GM12878 (cell line): Measurements from ENCODE around the gene USP12. TPM values are rescaled to one million over a fixed set of nuclear protein-coding genes. Genes with fewer than 3 reads are reported as not detected.

Source experiments
- ATAC-seq: fragments of 200-7000 bp; cut with Tn5 transposase; 3 replicates; pipeline ENCODE4 v1.9.1; 2020; ENCODE audit warnings: mild to moderate bottlenecking, moderate library complexity
- BruUV-seq: library from RNA; stranded (reverse); fragments of 400-500 nt; replicated peaks from 2 replicates; lab custom pipeline; 2021; lab: Mats Ljungman, UMichigan
- CTCF ChIA-PET: fragments of 300-600 bp; sonication (Branson Sonifier 250); formaldehyde crosslinking; extraction: SDS; loops from one replicate; lab custom pipeline; 2021; ENCODE audit warnings: inconsistent platforms; lab: Yijun Ruan, JAX
- POLR2A ChIA-PET: fragments of 350-600 bp; formaldehyde crosslinking; extraction: SDS; loops from one replicate; lab custom pipeline; 2021; ENCODE audit warnings: inconsistent platforms; lab: Charles Lee
- RAD21 ChIA-PET: fragments of 300-600 bp; sonication (Branson Sonifier 250); formaldehyde crosslinking; loops from one replicate; lab custom pipeline; 2023; ENCODE audit warnings: antibody characterized with exemption; ENCODE audit not compliant: unreplicated experiment; lab: Charles Lee
- SMC1A ChIA-PET: fragments of 300-600 bp; sonication (Branson Sonifier 250); formaldehyde crosslinking; loops from one replicate; lab custom pipeline; 2023; ENCODE audit not compliant: unreplicated experiment, uncharacterized antibody; lab: Charles Lee
- DNase-seq: peaks from one replicate; pipeline ENCODE4 v3.0.0-alpha.2; 2011; ENCODE audit warnings: low read depth, low spot score
- FAIRE-seq: peaks from 3 replicates; lab custom pipeline; 2011; peaks lifted over from hg19 to GRCh38; lab: Jason Lieb, UNC
- H2AFZ ChIP-seq: 2 replicates; pipeline ENCODE4 v1.6.0; 2011; ENCODE audit warnings: low read depth, low read length, control low read depth; ENCODE audit not compliant: control insufficient read depth
- H3K27ac ChIP-seq: 2 replicates; pipeline ENCODE4 v1.5.1; 2011; ENCODE audit warnings: control low read depth; ENCODE audit not compliant: control insufficient read depth, insufficient read depth
- H3K27me3 ChIP-seq, 2 experiments: replicated peaks in 1 of 2; 2 replicates each; pipeline versions ENCODE4 v1.6.0 to v1.6.1; 2011; ENCODE audit warnings: low read length in 1 of 2; ENCODE audit not compliant: control insufficient read depth in 2 of 2, insufficient read depth in 2 of 2
- H3K36me3 ChIP-seq, 2 experiments: 2 replicates each; pipeline ENCODE4 v1.5.1; 2011; ENCODE audit warnings: low read length in 1 of 2; ENCODE audit not compliant: control insufficient read depth in 2 of 2, insufficient read depth in 2 of 2
- H3K4me1 ChIP-seq: 2 replicates; pipeline ENCODE4 v1.6.1; 2011; ENCODE audit warnings: mild to moderate bottlenecking, low read length, moderate library complexity, mixed read lengths; ENCODE audit not compliant: control insufficient read depth, insufficient read depth
- H3K4me2 ChIP-seq: 2 replicates; pipeline ENCODE4 v1.6.0; 2011; ENCODE audit warnings: control low read depth; ENCODE audit not compliant: control insufficient read depth, insufficient read depth
- H3K4me3 ChIP-seq: fragments of 200-600 bp; sonication (generic); 2 replicates; pipeline ENCODE4 v1.5.1; 2016
- H3K79me2 ChIP-seq: 2 replicates; pipeline ENCODE4 v1.6.0; 2011; ENCODE audit warnings: low read length; ENCODE audit not compliant: control insufficient read depth, insufficient read depth
- H3K9ac ChIP-seq: 2 replicates; pipeline ENCODE4 v1.8.0; 2011; ENCODE audit warnings: low read length, control low read depth, mixed read lengths; ENCODE audit not compliant: control insufficient read depth, insufficient read depth
- H3K9me3 ChIP-seq: replicated peaks from 3 replicates; pipeline ENCODE4 v1.5.1; 2011; ENCODE audit warnings: mild to moderate bottlenecking, low read length; ENCODE audit not compliant: control insufficient read depth, insufficient read depth
- H4K20me1 ChIP-seq: 2 replicates; pipeline ENCODE4 v1.6.0; 2011; ENCODE audit not compliant: control insufficient read depth, insufficient read depth
- CBX3 ChIP-seq: fragments of 200-600 bp; sonication (generic); IDR thresholded peaks from 2 replicates; pipeline ENCODE4 v1.6.1; 2016; ENCODE audit warnings: low read depth, borderline replicate concordance
- CREB1 ChIP-seq: IDR thresholded peaks from 2 replicates; pipeline ENCODE4 v1.6.1; 2012; ENCODE audit warnings: low read depth, mild to moderate bottlenecking, inconsistent platforms
- FOS ChIP-seq: IDR thresholded peaks from 3 replicates; pipeline ENCODE4 v1.6.1; 2011; ENCODE audit warnings: borderline replicate concordance; ENCODE audit not compliant: insufficient read length; ENCODE audit errors: extremely low read depth
- GATAD2B ChIP-seq: fragments of 450-650 bp; conservative IDR thresholded peaks from 2 replicates; pipeline ENCODE4 v1.6.1; 2017; ENCODE audit warnings: low read depth, mild to moderate bottlenecking, moderate library complexity
- HDGF ChIP-seq: fragments of 450-650 bp; IDR thresholded peaks from 2 replicates; pipeline ENCODE4 v1.6.1; 2016; ENCODE audit warnings: antibody characterized with exemption
- LARP7 ChIP-seq: fragments of 450-650 bp; IDR thresholded peaks from 2 replicates; pipeline ENCODE4 v1.6.1; 2017; ENCODE audit warnings: mild to moderate bottlenecking
- NFXL1 ChIP-seq: fragments of 450-650 bp; IDR thresholded peaks from 2 replicates; pipeline ENCODE4 v1.6.1; 2017; ENCODE audit warnings: antibody characterized with exemption, mild to moderate bottlenecking, borderline replicate concordance
- NFYA ChIP-seq: IDR thresholded peaks from 2 replicates; pipeline ENCODE4 v1.6.1; 2011; ENCODE audit warnings: low read depth, mild to moderate bottlenecking, low read length, improper control_type of control experiment, borderline replicate concordance
- NR2C1 ChIP-seq: fragments of 450-650 bp; IDR thresholded peaks from 2 replicates; pipeline ENCODE4 v1.6.1; 2017; ENCODE audit warnings: antibody characterized with exemption, mild to moderate bottlenecking, moderate library complexity
- PML ChIP-seq: IDR thresholded peaks from 2 replicates; pipeline ENCODE4 v1.6.1; 2012; ENCODE audit warnings: low read length, inconsistent platforms
- SREBF1 ChIP-seq: IDR thresholded peaks from 2 replicates; pipeline ENCODE4 v1.6.1; 2012; ENCODE audit warnings: mild to moderate bottlenecking, low read length
- SRF ChIP-seq, 2 experiments: IDR thresholded peaks; 2 replicates each; pipeline ENCODE4 v1.6.1; 2011; ENCODE audit warnings: low read depth in 2 of 2, low read length in 2 of 2, mild to moderate bottlenecking in 1 of 2, moderate library complexity in 1 of 2
- STAT3 ChIP-seq: IDR thresholded peaks from 2 replicates; pipeline ENCODE4 v1.6.1; 2011; ENCODE audit warnings: low read depth, low read length, improper control_type of control experiment
- SUZ12 ChIP-seq: fragments of 200-600 bp; sonication (generic); IDR thresholded peaks from one replicate; pipeline ENCODE4 v1.6.1; 2018; ENCODE audit warnings: antibody characterized with exemption, mild to moderate bottlenecking; ENCODE audit not compliant: unreplicated experiment
- WRNIP1 ChIP-seq: IDR thresholded peaks from 2 replicates; pipeline ENCODE4 v1.6.1; 2011; ENCODE audit warnings: low read depth, low read length, improper control_type of control experiment, borderline replicate concordance
- ZSCAN29 ChIP-seq: fragments of 450-650 bp; IDR thresholded peaks from 2 replicates; pipeline ENCODE4 v1.6.1; 2017; ENCODE audit warnings: mild to moderate bottlenecking, moderate library complexity
- WGBS: methylation state at CpG from one replicate; pipeline ENCODE4 v1.1.6; 2016; ENCODE audit warnings: low lambda C conversion rate; ENCODE audit not compliant: insufficient replicate concordance, insufficient coverage; ENCODE audit errors: missing lambda C conversion rate; 5-methylcytosine and 5-hydroxymethylcytosine counted together
- in situ Hi-C: fragments of 300-500 bp; cut with MboI; formaldehyde crosslinking; loops from 9 replicates; pipeline ENCODE4 v1.14.3; 2018; ENCODE audit warnings: mixed read lengths
- intact Hi-C: fragments of 100-400 bp; cut with micrococcal nuclease; formaldehyde crosslinking; loops from one replicate; pipeline ENCODE4 v1.14.2; 2022; ENCODE audit not compliant: unreplicated experiment
- polyA plus RNA-seq, 11 experiments: library from polyadenylated mRNA; depleted of rRNA in 4 of 11; unstranded in 6 of 11; stranded (reverse) in 5 of 11; fragments of >200 nt; fragmentation: Nextera tagmentation in 4 of 11; fragmentation: Illumina TruSeq in 1 of 11; extraction: Ambion mirVana in 4 of 11; extraction: Trizol in 1 of 11; gene quantifications; 1 replicate in 1 of 11; 2 replicates in 10 of 11; pipeline versions ENCODE4 v1.2.1 to v1.2.3, GENCODE V29; 2011 to 2016; ENCODE audit warnings: inconsistent platforms in 2 of 11, missing spikeins in 2 of 11, low read depth in 1 of 11
- total RNA-seq, 4 experiments: library from RNA; depleted of rRNA in 3 of 4; stranded (reverse); fragments of >200 nt in 3 of 4; fragmentation: Illumina TruSeq in 1 of 4; extraction: Trizol in 1 of 4; gene quantifications; 2 replicates each; pipeline versions ENCODE4 v1.2.1 to v1.2.3, GENCODE V29; 2013 to 2021
- TF ChIP-seq, protein P1 (sequence below): fragments of 450-650 bp; formaldehyde crosslinking; IDR thresholded peaks from 2 replicates; pipeline ENCODE4 v1.4.0; 2020; ENCODE audit warnings: mild to moderate bottlenecking, moderate library complexity
- TF ChIP-seq, protein P2 (sequence below): IDR thresholded peaks from 2 replicates; pipeline ENCODE4 v1.6.1; 2011; ENCODE audit warnings: low read depth, mild to moderate bottlenecking, low read length, moderate library complexity, borderline replicate concordance; ENCODE audit errors: extremely low read depth

The USP12 gene
- total and polyA plus RNA-seq, 10 of the 15 experiments (the other 5 are each of a cell fraction or from before 2014, with no cell fraction given) = 3.5 to 32.2 (median 24.6) TPM

DNA sequence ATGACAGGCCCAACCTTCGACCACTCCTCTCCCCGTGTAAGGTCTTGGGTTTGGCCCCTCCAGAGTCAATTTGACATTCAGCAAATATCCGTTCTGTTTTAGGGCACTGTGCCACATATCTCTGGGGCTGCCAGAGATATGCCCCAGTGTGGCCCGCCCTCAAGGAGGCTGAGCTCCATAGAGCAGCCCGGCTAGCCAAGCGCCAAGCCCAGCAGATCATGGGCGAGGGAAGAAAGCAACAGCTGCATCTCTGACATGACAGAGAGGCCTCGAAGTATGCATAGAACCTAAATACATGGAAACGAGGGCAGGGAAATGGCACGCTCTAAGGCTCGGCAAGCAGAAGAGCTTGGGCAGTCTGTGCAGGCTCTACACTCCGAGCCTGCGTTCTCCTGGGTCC, 124.5 kb downstream of the USP12 start:
- no TSS peak for BruUV-seq
- intact Hi-C loops = no loop called here

More for the DNA sequence above, 124.5 kb downstream of the USP12 start:
- Histone ChIP-seq H3K27ac (no peak overlapping the region), H3K4me1 (no peaks in the 10 kb centered on the region), H3K9me3 (no peaks in the 10 kb centered on the region), H2AFZ (no peak overlapping the region), H4K20me1 (no peaks in the 10 kb centered on the region), H3K36me3 (no peaks in the 10 kb centered on the region), H3K9ac (no peak overlapping the region), H3K4me3 (no peak overlapping the region), H3K4me2 (no peak overlapping the region), H3K27me3 (no peaks in the 10 kb centered on the region), H3K79me2 (no peaks in the 10 kb centered on the region)
- DNase-seq (no peak), FAIRE-seq (no peak), ATAC-seq (no peak)
- CTCF ChIA-PET = no interaction called here
- TF ChIP-seq FOS (no peak), HDGF (no peak), PML (no peak), ZSCAN29 (no peak), WRNIP1 (no peak), SUZ12 (no peak), NFYA (no peak), GATAD2B (no peak), CBX3 (no peak), LARP7 (no peak), CREB1 (no peak), SREBF1 (no peak), NR2C1 (no peak), NFXL1 (no peak), SRF (IDR thresholded peaks at IDR 0.05; ENCODE audit: low read depth in 2 of 2, low read length in 2 of 2) (no peak), STAT3 (no peak)
- TF ChIP-seq, protein P1, sequence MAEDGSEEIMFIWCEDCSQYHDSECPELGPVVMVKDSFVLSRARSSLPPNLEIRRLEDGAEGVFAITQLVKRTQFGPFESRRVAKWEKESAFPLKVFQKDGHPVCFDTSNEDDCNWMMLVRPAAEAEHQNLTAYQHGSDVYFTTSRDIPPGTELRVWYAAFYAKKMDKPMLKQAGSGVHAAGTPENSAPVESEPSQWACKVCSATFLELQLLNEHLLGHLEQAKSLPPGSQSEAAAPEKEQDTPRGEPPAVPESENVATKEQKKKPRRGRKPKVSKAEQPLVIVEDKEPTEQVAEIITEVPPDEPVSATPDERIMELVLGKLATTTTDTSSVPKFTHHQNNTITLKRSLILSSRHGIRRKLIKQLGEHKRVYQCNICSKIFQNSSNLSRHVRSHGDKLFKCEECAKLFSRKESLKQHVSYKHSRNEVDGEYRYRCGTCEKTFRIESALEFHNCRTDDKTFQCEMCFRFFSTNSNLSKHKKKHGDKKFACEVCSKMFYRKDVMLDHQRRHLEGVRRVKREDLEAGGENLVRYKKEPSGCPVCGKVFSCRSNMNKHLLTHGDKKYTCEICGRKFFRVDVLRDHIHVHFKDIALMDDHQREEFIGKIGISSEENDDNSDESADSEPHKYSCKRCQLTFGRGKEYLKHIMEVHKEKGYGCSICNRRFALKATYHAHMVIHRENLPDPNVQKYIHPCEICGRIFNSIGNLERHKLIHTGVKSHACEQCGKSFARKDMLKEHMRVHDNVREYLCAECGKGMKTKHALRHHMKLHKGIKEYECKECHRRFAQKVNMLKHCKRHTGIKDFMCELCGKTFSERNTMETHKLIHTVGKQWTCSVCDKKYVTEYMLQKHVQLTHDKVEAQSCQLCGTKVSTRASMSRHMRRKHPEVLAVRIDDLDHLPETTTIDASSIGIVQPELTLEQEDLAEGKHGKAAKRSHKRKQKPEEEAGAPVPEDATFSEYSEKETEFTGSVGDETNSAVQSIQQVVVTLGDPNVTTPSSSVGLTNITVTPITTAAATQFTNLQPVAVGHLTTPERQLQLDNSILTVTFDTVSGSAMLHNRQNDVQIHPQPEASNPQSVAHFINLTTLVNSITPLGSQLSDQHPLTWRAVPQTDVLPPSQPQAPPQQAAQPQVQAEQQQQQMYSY (CRISPR knock-in tag) = no peak
- TF ChIP-seq, protein P2, sequence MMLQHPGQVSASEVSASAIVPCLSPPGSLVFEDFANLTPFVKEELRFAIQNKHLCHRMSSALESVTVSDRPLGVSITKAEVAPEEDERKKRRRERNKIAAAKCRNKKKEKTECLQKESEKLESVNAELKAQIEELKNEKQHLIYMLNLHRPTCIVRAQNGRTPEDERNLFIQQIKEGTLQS = no peak
- 94% methylated on average over 13 of the region's 13 CpGs for WGBS
- RAD21 ChIA-PET = no interaction called here
- in situ Hi-C loops = no loop called here
- POLR2A ChIA-PET = no interaction called here
- SMC1A ChIA-PET = no interaction called here
